DND-41 (cell line): Measurements from ENCODE around the gene AK6.

Experiments
- CTCF ChIP-seq: IDR thresholded peaks from 2 replicates; pipeline ENCODE4 v1.5.1; 2012; ENCODE audit warnings: borderline replicate concordance, low read length, moderate library complexity, mild to moderate bottlenecking; ENCODE audit not compliant: poor library complexity, severe bottlenecking; ENCODE audit errors: extremely low read depth
- EZH2 ChIP-seq: IDR thresholded peaks from 3 replicates; pipeline ENCODE4 v1.6.1; 2012; ENCODE audit warnings: borderline replicate concordance, low read depth, mild to moderate bottlenecking, moderate library complexity, low read length, inconsistent platforms; ENCODE audit not compliant: severe bottlenecking

DNA sequence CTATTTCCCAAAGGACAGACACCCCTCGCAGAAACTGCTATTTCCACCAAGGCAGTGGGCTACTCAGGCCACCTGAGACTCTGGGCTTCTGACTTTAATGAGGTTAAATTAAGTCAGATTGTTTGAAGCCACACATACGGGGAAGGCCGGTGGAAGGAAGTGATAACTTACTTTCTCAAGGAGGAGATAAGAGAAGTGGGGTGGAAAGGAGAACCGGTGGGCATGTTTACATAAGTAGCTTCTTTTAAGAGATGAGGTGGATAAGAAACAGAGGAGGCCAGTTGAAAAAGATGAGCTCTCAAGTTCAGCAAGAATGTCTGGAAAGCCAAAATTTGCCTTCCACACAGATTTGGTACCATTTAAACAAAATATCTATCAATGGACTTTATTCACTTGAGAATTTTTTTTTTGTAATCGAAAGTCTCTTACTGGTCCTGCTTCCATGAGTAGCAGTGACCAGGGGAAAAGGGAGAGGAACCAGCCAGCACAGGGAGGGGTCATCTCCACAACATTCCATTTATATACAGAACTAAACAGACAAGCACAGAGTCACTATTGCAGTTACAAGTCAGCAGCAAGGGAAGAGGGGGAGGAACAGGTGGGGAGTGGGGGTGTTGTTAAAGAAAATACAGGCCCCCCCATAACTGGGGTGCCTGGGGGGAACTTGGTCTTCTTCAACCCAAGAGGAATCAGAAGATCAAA is 56.7 kb downstream of the AK6 start:
- no peak for TF ChIP-seq EZH2
- no peak for TF ChIP-seq CTCF
